Measurements from ENCODE around the gene GALC. TPM values are rescaled to one million over a fixed set of nuclear protein-coding genes. Genes with fewer than 3 reads are reported as not detected.

The GALC gene
- total RNA-seq, 1 experiment from 2014 or later, result not detected

DNA sequence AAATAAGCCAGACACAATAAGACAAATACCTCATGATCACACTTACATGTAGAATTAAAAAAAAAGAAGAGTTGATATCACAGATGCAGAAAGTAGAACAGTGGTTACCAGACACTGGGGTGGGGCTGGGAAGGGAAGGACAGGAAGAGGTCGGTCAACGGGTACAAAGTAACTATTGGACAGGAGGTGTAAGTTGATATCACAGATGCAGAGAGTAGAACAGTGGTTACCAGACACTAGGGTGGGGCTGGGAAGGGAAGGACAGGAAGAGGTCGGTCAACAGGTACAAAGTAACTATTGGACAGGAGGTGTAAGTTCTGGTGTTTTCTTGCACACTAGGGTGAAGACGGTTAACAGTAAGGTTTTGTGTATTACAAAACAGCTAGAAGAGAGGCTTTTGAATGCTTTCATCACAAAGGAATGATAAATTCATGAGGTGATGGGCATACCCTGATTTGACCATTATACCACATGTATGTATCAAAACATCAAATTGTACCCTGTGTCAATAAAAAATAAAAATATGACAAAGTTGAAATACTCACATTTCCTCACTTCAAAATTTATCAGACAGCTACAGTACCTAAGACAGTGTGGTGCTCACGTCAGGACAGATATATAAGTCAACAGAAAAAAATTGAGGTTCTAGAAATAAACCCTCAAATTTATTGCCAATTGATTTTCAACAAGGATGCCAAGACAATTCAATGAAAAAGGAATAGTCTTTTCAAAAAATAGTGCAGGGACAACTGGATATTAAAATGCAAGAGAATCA lies 32.8 kb downstream of the GALC start:
- no peak for DNase-seq (ENCODE audit: low spot score)

DNA sequence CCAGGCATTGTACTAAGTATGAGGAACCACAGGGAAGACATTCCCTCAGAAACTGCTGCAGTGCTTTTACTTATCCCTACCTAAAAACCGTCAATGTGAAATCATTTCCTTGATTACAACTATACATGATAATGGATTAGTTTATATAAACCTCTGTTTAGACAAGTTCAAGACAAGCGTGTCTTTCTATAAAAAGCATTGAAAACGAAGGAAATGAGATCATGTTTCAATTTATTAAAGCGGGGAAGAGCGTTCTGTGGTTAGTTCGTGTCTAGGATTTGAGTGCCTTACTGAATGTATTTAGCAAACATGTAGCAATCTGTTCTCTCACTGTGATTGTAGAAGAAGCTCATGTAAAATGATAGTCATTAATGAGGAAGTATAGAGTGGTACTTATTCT lies 37.5 kb downstream of the GALC start:
- no peak for DNase-seq (ENCODE audit: low spot score)

DNA sequence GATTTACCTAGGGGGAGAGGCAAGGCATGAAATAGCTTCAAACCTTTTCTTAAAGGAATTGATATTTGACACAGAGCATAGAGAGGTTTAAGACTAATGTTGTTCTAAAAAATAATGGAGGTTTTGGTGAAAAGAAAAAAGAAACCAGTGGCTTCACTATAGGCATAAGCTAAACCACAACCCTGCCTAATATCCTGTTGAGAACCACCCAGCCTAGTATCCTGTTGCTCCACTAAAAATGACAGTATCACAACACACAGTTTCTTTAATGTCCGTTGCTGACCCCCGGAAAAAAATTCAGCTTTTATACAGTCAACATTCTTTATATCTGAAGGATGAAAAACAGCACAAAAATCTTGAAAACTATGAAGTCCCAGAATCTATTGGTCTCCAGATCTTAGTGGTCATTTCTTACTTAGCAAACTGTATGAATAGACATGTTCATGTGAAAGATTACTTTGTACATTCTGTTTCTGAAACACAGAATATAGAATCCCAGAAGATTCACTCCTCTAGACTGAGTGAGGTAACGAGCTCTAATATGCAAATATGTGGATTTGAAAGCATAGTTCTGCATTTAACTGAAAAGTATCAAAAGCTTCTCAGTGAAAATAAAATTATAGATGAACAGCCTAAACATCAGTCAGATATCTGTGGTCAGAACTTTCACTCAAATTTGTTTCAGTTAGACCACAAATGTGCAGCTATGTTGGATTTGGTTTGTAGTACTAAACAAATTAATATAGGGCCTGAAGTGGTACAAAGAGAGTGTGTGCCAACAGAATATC lies 40.5 kb downstream of the GALC start:
- no peak for DNase-seq (ENCODE audit: low spot score)

DNA sequence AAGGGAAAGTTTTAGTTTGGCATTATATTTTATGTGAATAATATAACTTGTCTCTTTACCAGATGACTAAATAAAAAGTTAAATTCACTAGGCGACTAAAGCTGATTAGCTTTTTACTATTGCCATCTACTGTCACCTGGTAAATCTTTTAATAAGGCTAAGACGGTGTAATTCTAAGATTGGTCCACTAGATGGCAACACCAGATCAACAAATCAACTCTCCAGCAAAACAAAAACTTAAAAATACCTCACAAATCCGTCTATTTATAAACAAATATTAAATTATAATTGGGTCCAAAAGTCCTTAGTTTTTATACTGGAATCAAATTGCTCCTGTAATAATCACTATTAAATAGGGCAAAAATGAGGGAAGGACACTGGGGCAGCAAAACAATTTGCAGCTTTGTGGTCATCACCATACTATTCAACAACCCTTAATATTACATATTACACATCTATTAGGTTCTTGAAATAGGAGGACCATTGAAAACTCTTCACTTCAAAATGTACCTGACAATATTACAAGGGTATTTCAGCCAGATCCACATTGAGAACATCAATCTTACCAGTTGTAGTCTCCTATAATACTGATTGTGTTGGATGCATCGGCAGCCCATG lies 47.9 kb downstream of the GALC start:
- DNase-seq (ENCODE audit: low spot score), result peak; percentile 56

DNA sequence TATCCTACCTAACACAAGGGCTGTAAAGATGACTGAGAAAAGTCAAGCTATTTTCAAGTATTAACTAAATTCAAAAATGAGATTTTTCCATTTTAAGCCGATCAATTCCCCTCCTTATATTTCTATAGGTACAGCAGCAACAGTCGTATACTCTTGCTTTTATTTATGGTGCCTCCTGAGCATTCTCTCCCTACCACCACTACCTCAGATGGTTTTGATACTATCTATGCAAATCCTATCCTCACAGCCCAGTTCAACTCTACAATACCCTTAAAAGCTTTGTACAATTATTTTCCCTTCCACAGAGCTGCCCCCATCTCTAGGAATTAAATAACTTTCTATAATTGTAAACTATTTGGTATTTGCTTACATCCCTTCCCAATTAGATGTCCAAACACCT lies 52.1 kb downstream of the GALC start:
- DNase-seq (ENCODE audit: low spot score), result no peak

DNA sequence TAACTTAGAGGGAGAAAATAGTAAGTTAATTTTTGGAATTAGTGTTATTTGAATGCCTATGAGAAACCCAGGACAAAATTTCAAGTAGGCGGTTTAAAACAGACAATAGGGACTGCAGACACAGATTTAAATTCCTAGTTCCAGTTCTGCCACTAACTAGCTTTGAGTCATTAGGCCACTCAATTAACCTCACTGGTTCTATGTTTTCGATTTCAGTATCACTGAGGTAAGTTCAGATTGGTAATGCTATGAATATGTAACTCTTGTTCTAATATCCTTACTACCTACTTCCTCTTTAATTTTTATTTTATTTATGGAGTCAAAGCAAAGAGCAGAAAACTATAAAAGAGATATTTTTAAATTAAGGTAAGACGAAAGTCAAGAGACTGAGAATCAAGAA lies 52.6 kb downstream of the GALC start:
- no peak for DNase-seq (ENCODE audit: low spot score)

DNA sequence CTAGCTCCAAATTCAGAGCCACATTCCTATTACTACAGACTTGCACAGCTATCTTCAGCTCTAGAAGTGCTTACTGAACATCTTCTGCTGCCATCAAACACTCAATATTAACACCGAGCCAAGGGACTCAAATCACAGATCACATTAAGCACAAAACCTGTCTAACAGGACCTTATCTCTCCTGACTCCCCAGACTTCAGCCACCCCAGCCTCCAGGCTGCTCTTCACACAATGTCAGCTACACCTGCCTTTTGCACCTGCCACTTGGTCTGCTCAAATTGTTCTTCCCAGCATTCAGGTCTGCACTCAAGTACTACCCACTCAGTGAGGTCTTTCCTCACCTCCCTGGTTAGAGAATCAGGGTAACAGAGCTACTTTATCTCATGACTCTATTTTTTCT lies 57.1 kb downstream of the GALC start:
- no peak for DNase-seq (ENCODE audit: low spot score)

DNA sequence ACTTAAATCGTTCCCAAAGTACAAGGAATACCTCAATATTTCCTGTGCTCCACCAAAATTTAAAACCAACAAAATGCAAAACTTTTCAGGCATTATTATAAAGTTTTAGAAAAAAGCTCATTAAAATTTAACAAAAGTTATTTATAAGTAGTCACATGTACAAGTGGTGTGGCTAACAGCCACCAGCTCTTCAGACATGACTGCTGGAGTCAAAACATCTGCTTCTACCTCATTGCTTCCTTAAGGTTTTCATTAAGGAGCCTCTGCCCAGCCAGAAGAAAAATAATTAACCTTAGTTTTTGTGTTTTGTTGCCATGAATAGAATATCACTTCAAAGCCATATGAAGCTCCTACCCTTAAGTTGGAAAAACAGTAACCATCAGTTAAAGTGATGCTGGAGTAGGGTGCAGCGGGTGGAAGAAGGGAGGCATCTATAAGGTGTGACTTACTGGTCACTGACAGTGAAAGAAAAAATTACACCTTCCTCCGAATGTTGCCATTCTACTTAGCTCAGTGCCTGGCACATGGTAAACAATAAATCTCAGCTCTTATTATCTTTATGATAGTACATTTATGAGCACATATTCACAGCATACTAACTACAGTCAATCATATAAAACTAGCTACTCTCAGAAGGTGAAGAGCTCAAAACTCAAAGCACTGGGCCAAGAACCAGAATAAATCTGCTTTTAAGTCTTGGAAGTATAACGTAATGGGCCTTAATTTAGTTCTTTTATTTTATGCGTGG lies 57.7 kb downstream of the GALC start:
- no peak for DNase-seq (ENCODE audit: low spot score)

DNA sequence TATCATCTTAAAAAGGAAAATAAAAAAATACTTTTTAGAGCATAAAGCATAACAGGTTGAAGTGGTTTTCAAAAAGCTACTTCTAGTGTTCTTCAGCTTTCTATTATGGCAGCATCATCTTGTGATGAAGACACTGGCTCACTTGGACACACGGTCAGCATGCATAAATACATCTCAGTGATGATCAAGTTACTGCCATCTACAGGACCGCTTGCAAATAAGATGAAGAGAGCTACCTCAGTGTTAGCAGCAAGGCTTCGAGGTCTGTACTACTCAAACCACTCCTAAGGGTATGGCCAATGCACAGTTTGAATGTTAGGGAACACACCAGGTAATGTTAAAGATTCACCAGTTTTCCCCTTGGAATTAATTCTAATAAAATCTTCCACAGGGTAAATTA lies 58.8 kb downstream of the GALC start:
- peak; percentile 1 for DNase-seq (ENCODE audit: low spot score)

DNA sequence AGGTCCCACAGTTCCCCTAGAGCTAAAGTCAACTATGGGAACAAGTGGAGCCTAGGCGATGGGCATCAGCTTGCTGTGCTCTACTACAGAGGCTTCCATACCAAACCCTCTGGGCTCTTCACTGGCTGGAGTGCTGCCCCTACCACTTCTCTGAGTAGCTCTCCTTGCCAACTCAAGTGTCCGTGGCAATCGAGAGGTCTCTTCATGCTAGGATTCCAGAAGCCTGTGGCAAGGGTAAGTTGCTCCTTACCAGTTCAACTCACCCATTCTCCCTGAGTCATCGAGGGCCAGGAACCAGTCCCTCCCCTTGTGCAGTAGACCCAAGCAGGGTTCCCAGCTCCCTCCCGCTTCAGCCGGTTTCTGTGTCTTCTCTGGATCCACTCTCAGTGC lies 76.1 kb downstream of the GALC start:
- no peak for DNase-seq (ENCODE audit: low spot score)

DNA sequence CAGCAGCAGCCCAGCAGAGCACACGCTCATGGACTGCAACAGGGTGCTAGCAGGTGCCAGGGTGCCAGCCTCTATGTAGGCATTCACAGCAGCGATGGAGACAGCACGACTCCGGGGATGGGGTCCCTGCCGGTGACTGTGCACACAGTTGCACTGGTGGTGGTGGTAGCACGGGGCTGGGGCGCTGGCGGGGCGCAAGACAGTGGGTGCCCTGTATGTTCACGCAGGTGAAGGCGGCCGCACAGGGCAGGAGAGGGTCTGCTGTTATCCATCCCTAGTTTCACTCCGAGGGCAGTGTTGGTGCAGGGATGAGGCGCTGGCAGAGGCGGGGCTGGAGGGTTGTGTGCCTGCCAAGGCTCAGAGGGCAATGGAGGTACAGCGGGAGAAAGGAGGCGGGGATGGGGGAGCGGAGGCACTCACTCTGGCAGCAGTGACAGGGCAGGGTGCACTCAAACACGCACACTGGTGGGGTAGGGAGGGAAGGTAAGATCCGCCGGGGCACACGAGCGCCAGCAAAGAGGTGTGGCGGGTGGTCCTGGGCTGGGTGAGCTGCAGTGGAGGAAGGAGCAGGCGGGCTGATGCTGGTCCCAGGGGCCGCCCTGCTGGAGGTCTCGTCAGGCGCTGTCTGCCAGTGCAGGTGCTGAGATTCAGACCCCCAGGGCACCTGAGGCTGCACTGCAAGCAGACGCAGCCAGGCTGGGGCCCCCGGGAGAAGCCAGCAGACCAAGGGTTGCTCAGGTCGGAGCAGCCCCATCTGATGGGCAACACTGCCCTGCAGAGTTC lies 76.7 kb downstream of the GALC start:
- DNase-seq (ENCODE audit: low spot score), result no peak

DNA sequence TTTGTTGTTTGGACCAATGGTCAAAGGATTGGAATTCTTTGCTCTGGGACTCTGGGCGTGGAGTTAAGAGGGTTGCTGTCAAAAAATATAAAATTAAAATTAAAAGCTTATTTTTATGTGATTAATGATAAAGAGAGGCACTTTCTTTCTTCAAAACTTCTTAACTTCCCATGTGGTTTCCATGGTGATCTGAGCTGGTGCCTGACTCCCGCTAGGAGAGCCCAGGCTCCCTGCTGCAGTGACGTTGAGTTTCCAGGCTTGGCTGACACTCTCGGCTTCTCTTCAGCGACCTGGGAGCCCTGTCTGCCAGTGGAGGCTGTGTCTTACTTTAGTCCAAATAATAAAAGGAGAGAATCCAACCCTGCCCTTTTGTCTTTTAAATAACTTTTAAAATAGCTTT lies 84.4 kb downstream of the GALC start:
- DNase-seq (ENCODE audit: low spot score), result no peak

DNA sequence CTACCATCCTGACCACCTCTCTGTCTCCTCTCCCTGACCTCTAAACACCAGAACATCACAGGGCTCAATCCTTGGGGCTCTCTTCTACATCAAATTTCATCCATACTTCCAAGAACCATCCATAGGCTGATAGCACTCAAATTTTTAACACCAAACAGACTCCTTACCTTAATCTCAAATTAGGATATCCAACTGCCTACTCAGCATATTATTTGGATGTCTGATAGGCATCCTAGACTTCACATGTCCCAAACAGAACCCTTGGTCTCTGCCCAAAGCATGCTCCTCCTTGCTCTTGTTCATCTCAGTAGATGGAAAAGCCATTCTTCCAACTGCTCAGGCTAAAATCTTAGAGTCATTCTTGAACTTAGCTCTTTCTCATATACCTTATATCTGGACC lies 91.3 kb downstream of the GALC start:
- no peak for DNase-seq (ENCODE audit: low spot score)

DNA sequence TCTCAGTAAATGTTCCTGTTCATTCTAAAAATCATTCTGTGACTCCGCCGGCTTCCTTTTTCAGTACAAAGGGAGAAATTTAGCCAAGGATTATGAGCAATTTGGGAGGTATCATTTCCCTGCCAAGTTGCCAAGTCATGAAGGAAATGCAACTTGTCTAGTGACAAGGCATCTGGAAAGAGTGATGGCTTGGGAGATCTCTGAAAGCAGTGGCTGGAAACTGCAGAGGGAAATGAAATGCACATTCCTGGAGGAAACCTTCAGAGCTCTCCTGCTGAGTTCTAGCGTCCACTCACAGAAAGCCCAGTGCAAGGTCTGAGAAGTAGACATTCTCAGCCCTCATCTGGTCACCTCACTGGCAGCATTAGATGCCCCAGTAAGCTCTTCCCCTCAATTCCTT lies 91.7 kb downstream of the GALC start:
- DNase-seq (ENCODE audit: low spot score), result no peak

DNA sequence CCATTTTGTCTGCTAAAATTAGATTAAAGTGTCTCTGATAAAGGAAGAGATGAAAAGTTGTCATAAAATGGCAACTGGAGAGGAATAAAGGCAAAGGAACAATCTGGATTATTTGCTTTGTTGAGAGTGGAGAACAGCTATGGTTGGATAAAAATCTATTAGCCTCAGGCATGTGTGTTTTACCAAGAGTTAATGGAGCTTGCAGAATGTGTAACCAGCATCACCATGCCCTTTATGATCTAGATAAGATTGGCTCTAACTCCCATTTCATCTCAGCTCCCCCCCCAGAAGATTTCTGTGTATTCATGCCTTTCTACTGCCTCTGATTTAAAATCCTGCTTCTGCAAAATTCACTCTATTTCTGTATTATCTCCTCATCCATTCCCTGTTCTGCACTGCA lies 93.8 kb downstream of the GALC start:
- DNase-seq (ENCODE audit: low spot score), result no peak

DNA sequence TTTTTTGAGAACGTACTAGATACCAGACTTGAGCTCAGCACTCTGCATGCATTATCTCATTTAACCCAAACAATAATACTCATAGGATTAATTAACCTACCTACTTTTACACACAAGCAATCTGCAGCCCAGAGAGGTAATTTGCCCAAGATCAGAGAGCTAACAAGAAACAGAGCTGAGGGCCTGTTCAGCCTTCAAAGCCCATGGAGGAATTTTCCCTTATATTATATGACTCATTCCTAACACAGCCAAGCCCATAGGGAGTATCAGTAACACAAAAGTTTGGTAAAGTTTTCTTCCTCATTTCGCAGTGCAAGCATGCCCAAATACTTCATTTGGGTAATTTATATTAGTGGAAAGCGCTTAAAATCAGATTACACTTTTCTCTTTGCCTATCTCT lies 94.7 kb downstream of the GALC start:
- no peak for DNase-seq (ENCODE audit: low spot score)

DNA sequence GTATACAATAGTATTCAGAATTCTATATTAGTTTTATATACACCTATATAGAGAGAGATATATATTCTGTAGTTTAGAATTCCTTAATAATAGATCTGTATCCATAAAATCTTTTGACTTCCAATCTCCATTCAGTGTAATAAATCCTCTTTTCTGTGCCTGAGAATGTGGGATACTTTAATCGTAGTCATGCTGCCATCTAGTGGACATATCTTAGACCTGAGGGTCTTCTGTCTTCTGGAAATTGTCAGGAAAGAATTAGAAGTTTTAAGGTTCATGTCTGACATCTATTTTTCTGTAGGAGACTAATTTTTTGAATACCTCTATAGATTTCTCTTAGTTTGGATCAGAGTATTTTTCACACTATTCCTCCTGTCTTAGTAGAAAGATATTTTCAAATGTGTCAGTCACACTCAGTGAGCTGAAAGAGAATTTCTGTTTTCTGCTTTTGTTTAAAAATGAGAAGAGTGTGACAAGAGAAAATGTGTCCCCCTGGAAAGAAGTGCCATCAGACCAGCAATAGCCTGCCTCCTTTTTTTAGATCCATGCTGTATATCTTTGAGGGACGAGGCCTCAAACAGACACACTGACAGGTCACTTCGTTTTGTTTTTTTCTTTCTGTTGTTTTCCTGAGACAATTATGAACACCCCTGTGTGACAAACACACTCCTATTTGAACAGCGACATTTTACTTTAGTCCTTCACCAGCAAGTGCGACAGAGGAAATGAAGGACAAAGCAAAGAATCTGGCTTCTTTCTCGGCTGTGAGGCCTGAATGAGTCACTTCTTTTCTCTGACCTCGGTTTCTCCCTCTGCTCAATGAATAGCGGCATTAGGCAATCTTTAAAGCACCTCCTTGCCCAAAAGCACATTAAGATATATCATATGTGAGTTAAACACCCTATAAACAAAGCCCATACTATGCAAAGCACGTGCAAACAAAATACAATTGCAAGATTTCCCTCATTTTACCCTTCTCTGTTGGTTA lies 96.3 kb downstream of the GALC start:
- peak; percentile 50 for DNase-seq (ENCODE audit: low spot score)

DNA sequence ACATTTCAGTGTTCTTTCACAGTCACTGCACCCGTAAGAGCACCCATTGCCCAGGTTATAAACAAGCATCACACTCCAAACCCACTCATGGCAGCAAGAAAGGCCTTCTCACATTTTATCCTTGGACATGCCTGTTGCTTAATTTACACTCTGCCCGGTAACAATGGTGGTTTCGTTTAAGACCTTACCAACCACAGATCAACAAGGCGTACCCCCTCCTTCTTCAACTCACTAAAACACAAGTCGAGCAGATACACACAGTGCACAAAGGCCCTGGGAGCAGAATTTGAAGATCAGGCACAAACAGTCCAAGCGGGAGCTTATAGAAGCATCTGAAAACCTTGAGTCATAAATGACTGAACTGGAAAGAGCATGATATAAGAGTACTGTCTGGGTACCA lies 98.1 kb downstream of the GALC start:
- no peak for DNase-seq (ENCODE audit: low spot score)

DNA sequence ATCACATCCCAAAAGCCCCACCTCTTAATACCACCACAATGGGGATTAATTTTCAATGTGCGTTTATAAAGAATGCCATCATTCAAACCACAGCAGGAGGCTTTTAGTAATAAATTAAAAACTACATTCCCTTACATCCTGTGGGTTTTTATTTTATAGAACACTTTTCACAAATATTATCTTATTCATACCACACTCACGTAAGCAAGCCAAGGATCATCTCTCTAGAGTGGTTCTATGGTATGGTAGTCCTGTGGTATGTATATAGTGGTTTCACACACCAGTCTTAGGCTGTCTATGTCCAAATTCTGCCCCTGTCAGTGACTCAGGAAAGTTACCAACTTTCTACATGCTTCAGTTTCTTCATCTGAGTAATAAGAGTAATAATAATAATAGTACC lies 100.2 kb downstream of the GALC start:
- no peak for DNase-seq (ENCODE audit: low spot score)

Data from HT-29 (cell line).